HG03354 (cell line): Measurements from ENCODE around the gene PRX.
"Not testable (repeated sequence)": the region's sequence is repeated elsewhere in the genome, so short reads cannot be mapped to it uniquely, and the experiment has no call there.

Experiments
- ATAC-seq: cut with Tn5 transposase; IDR thresholded peaks from one replicate; pipeline ENCODE4 v1.9.1; 2021; ENCODE audit warnings: mild to moderate bottlenecking; ENCODE audit not compliant: unreplicated experiment, poor library complexity, severe bottlenecking

Gene PRX

GRCh38 chr19:40392894-40393517 is 20.2 kb downstream of the PRX start:
- no peak for ATAC-seq

- ATAC-seq: no peak
These were observed 21.1 kb downstream of the PRX start for GRCh38 chr19:40392123-40392522.

GRCh38 chr19:40390084-40390742 is 23.0 kb downstream of the PRX start, which contains the start of gene HIPK4:
HIPK4 (minus strand) TSS chr19:40390181; CDS start chr19:40389902, 279 bp downstream.
- no peak for ATAC-seq

- ATAC-seq: no peak
These were observed 23.6 kb downstream of the PRX start for GRCh38 chr19:40389404-40390083.

- no peak for ATAC-seq
These were observed 24.7 kb downstream of the PRX start for GRCh38 chr19:40388481-40388880.

GRCh38 chr19:40387155-40387554 is 26.0 kb downstream of the PRX start:
- no peak for ATAC-seq

- no peak for ATAC-seq
These were observed 29.4 kb downstream of the PRX start for GRCh38 chr19:40383668-40384248.

- no peak for ATAC-seq
These were observed 31.9 kb downstream of the PRX start for GRCh38 chr19:40381321-40381720.

- no peak for ATAC-seq
These were observed 32.8 kb downstream of the PRX start for GRCh38 chr19:40380199-40381037.

- ATAC-seq: no peak
These were observed 33.6 kb downstream of the PRX start for GRCh38 chr19:40379446-40380198.

GRCh38 chr19:40378509-40378908 is 34.7 kb downstream of the PRX start:
- no peak for ATAC-seq

- no peak for ATAC-seq
These were observed 35.2 kb downstream of the PRX start for GRCh38 chr19:40377876-40378385.

- no peak for ATAC-seq
These were observed 36.8 kb downstream of the PRX start for GRCh38 chr19:40376286-40376862.

- ATAC-seq: no peak
These were observed 39.1 kb downstream of the PRX start for GRCh38 chr19:40374084-40374483.

GRCh38 chr19:40371802-40372122 is 41.4 kb downstream of the PRX start:
- ATAC-seq: no peak

GRCh38 chr19:40370997-40371801 is 42.0 kb downstream of the PRX start:
- no peak for ATAC-seq

- ATAC-seq: not testable (repeated sequence)
These were observed 42.9 kb downstream of the PRX start for GRCh38 chr19:40370253-40370652.

GRCh38 chr19:40369797-40370196 is 43.4 kb downstream of the PRX start:
- ATAC-seq: no peak
